Parathyroid adenoma (tissue), 2 donors: ENCODE data around the gene TERT.

Experiments used
- H2AFZ ChIP-seq: fragments of 300-600 bp; sonication (generic); one replicate; pipeline ENCODE4 v1.7.0; 2017; ENCODE audit warnings: antibody characterized with exemption, mild to moderate bottlenecking
- H3K27ac ChIP-seq: fragments of 300-600 bp; sonication (generic); one replicate; pipeline ENCODE4 v1.7.0; 2017
- H3K27me3 ChIP-seq: fragments of 300-600 bp; sonication (generic); one replicate; pipeline ENCODE4 v1.7.0; 2017; ENCODE audit warnings: low read length; ENCODE audit not compliant: control insufficient read depth, insufficient read depth
- H3K36me3 ChIP-seq: fragments of 300-600 bp; sonication (generic); one replicate; pipeline ENCODE4 v1.7.0; 2017; ENCODE audit warnings: low read length; ENCODE audit not compliant: control insufficient read depth, insufficient read depth
- H3K4me1 ChIP-seq: fragments of 300-600 bp; sonication (generic); one replicate; pipeline ENCODE4 v1.7.0; 2017; ENCODE audit warnings: control low read depth
- H3K4me2 ChIP-seq: fragments of 300-600 bp; sonication (generic); one replicate; pipeline ENCODE4 v1.7.0; 2017; ENCODE audit warnings: low read length
- H3K4me3 ChIP-seq: fragments of 300-600 bp; sonication (generic); one replicate; pipeline ENCODE4 v1.7.0; 2017; ENCODE audit warnings: low read depth, low read length
- H3K79me2 ChIP-seq: fragments of 300-600 bp; sonication (generic); one replicate; pipeline ENCODE4 v1.7.0; 2017; ENCODE audit warnings: control low read depth
- H3K9ac ChIP-seq: fragments of 300-600 bp; sonication (generic); one replicate; pipeline ENCODE4 v1.7.0; 2017; ENCODE audit warnings: mild to moderate bottlenecking
- H3K9me3 ChIP-seq: fragments of 300-600 bp; sonication (generic); one replicate; pipeline ENCODE4 v1.7.0; 2017; ENCODE audit warnings: low read length; ENCODE audit not compliant: control insufficient read depth
- CTCF ChIP-seq: fragments of 300-600 bp; sonication (generic); IDR thresholded peaks from one replicate; pipeline ENCODE4 v1.7.0; 2017; ENCODE audit warnings: antibody characterized with exemption, mild to moderate bottlenecking
- donor health status: primary hyperparathyroidism.

Gene TERT

GRCh38 chr5:1244255-1244654 lies 50.6 kb downstream of the TERT start:
- no peaks in the 10 kb centered on the region for H3K79me2 ChIP-seq
- H3K4me2 ChIP-seq, result no peak overlapping the region
- H3K9ac ChIP-seq, result no peak overlapping the region
- no peak overlapping the region for H3K27ac ChIP-seq
- no peak overlapping the region for H3K4me3 ChIP-seq
- no peak overlapping the region for H2AFZ ChIP-seq
- no peaks in the 10 kb centered on the region for H3K36me3 ChIP-seq
- no peak for TF ChIP-seq CTCF
- no peaks in the 10 kb centered on the region for H3K9me3 ChIP-seq
- no peaks in the 10 kb centered on the region for H3K4me1 ChIP-seq
- no peaks in the 10 kb centered on the region for H3K27me3 ChIP-seq

GRCh38 chr5:1243487-1244130 lies 51.3 kb downstream of the TERT start:
- H3K4me3 ChIP-seq, result no peak overlapping the region
- no peaks in the 10 kb centered on the region for H3K4me1 ChIP-seq
- no peaks in the 10 kb centered on the region for H3K9me3 ChIP-seq
- no peak overlapping the region for H3K4me2 ChIP-seq
- H3K79me2 ChIP-seq, result no peaks in the 10 kb centered on the region
- no peak overlapping the region for H2AFZ ChIP-seq
- no peak for TF ChIP-seq CTCF
- H3K9ac ChIP-seq, result no peak overlapping the region
- no peaks in the 10 kb centered on the region for H3K27me3 ChIP-seq
- H3K36me3 ChIP-seq, result no peaks in the 10 kb centered on the region
- H3K27ac ChIP-seq, result no peak overlapping the region

GRCh38 chr5:1242733-1243486 lies 52.0 kb downstream of the TERT start:
- Histone ChIP-seq H3K27me3 (no peaks in the 10 kb centered on the region), H3K4me2 (no peak overlapping the region), H3K27ac (no peak overlapping the region), H3K9ac (no peak overlapping the region), H3K9me3 (no peaks in the 10 kb centered on the region), H2AFZ (no peak overlapping the region), H3K4me3 (no peak overlapping the region), H3K36me3 (no peaks in the 10 kb centered on the region), H3K79me2 (no peaks in the 10 kb centered on the region), H3K4me1 (no peaks in the 10 kb centered on the region)
- TF ChIP-seq CTCF, result no peak

GRCh38 chr5:1241509-1242080 lies 53.3 kb downstream of the TERT start:
- no peaks in the 10 kb centered on the region for H3K4me1 ChIP-seq
- no peaks in the 10 kb centered on the region for H3K9me3 ChIP-seq
- no peak overlapping the region for H3K27ac ChIP-seq
- no peak overlapping the region for H3K9ac ChIP-seq
- no peak overlapping the region for H2AFZ ChIP-seq
- no peaks in the 10 kb centered on the region for H3K79me2 ChIP-seq
- no peak overlapping the region for H3K4me3 ChIP-seq
- TF ChIP-seq CTCF, result no peak
- H3K36me3 ChIP-seq, result no peaks in the 10 kb centered on the region
- no peak overlapping the region for H3K4me2 ChIP-seq
- no peaks in the 10 kb centered on the region for H3K27me3 ChIP-seq
